B cell (primary cell): ENCODE measurements around the gene AUTS2. TPM values are rescaled to one million over a fixed set of nuclear protein-coding genes. Genes with fewer than 3 reads are reported as not detected.

Experiments
- ATAC-seq: fragments of 200-7000 bp; cut with Tn5 transposase; one replicate; pipeline ENCODE4 v1.10.0; 2021; ENCODE audit warnings: low read depth, mild to moderate bottlenecking, moderate number of reproducible peaks, moderate library complexity
- CTCF ChIA-PET: fragments of 350-600 bp; sonication (Branson Sonifier 250); formaldehyde crosslinking; loops from one replicate; lab custom pipeline; 2021; ENCODE audit warnings: antibody characterized with exemption, inconsistent platforms; lab: Charles Lee
- POLR2A ChIA-PET: fragments of 350-600 bp; sonication (Branson Sonifier 250); formaldehyde crosslinking; loops from one replicate; lab custom pipeline; 2021; ENCODE audit warnings: antibody characterized with exemption; lab: Charles Lee
- DNase-seq: peaks from one replicate; pipeline ENCODE4 v3.0.0; 2013
- H2AFZ ChIP-seq: 2 replicates; pipeline ENCODE4 v1.6.1; 2012; ENCODE audit warnings: mild to moderate bottlenecking, low read depth, low read length; ENCODE audit not compliant: insufficient read depth, poor library complexity, severe bottlenecking
- H3K27ac ChIP-seq, 2 donors: 1 replicate in 1 of 2; 2 replicates in 1 of 2; pipeline ENCODE4 v1.5.1; 2012 to 2013; ENCODE audit warnings: low read length in 2 of 2, mild to moderate bottlenecking in 2 of 2, moderate library complexity in 1 of 2
- H3K27me3 ChIP-seq, 4 experiments: fragments of 200-600 bp in 1 of 4; sonication (generic) in 1 of 4; replicated peaks in 1 of 4; 1 replicate in 2 of 4; 2 replicates in 2 of 4; pipeline versions ENCODE4 v1.6.1 to v1.7.0; 2013 to 2016; ENCODE audit warnings: low read length in 3 of 4, mild to moderate bottlenecking in 2 of 4, mixed read lengths in 1 of 4, moderate library complexity in 1 of 4; ENCODE audit not compliant: insufficient read depth in 4 of 4, control insufficient read depth in 3 of 4; ENCODE audit errors: control extremely low read depth in 1 of 4
- H3K36me3 ChIP-seq, 2 experiments: replicated peaks in 1 of 2; 1 replicate in 1 of 2; 2 replicates in 1 of 2; pipeline versions ENCODE4 v1.6.1 to v1.7.1; 2013; ENCODE audit warnings: low read length in 1 of 2; ENCODE audit not compliant: insufficient read depth in 2 of 2, control insufficient read depth in 1 of 2; ENCODE audit errors: control extremely low read depth in 1 of 2, extremely low read depth in 1 of 2
- H3K4me1 ChIP-seq, 2 donors: fragments of 200-600 bp in 1 of 2; sonication (generic) in 1 of 2; 1 replicate in 1 of 2; 2 replicates in 1 of 2; pipeline versions ENCODE4 v1.5.1 to v1.6.1; 2013 to 2017; ENCODE audit warnings: low read length in 2 of 2; ENCODE audit not compliant: control insufficient read depth in 2 of 2, insufficient read depth in 2 of 2
- H3K4me2 ChIP-seq: replicated peaks from 2 replicates; pipeline ENCODE3; 2012; ENCODE audit warnings: mild to moderate bottlenecking, low read depth, low read length; ENCODE audit not compliant: poor library complexity, severe bottlenecking
- H3K4me3 ChIP-seq, 5 experiments: fragments of 200-600 bp in 1 of 5; sonication (generic) in 1 of 5; 1 replicate in 3 of 5; 2 replicates in 2 of 5; pipeline versions ENCODE4 v1.5.1 to v1.7.0; 2011 to 2016; ENCODE audit warnings: low read length in 4 of 5, mild to moderate bottlenecking in 4 of 5, low read depth in 2 of 5, control low read depth in 1 of 5, moderate library complexity in 1 of 5; ENCODE audit not compliant: insufficient read depth in 1 of 5; ENCODE audit errors: control extremely low read depth in 1 of 5, extremely low read depth in 1 of 5
- H3K79me2 ChIP-seq: fragments of 200-600 bp; sonication (generic); one replicate; pipeline ENCODE4 v1.6.0; 2016; ENCODE audit warnings: low read length; ENCODE audit not compliant: control insufficient read depth, insufficient read depth
- H3K9ac ChIP-seq: fragments of 200-600 bp; sonication (generic); 2 replicates; pipeline ENCODE4 v1.6.1; 2017; ENCODE audit warnings: mild to moderate bottlenecking, low read length, moderate library complexity
- H3K9me3 ChIP-seq, 3 donors: one replicate each; pipeline versions ENCODE4 v1.6.1 to v1.7.1; 2013; ENCODE audit warnings: low read length in 2 of 3; ENCODE audit not compliant: control insufficient read depth in 2 of 3, insufficient read depth in 1 of 3; ENCODE audit errors: control extremely low read depth in 1 of 3
- H4K20me1 ChIP-seq: 2 replicates; pipeline ENCODE4 v1.6.0; 2012; ENCODE audit warnings: mild to moderate bottlenecking, low read length; ENCODE audit not compliant: insufficient read depth, control insufficient read depth, poor library complexity, severe bottlenecking
- H3K27ac Mint-ChIP-seq: one replicate; pipeline ENCODE4 v1.8.0; 2021; ENCODE audit warnings: mixed read lengths
- H3K27me3 Mint-ChIP-seq: one replicate; pipeline ENCODE4 v1.8.0; 2021; ENCODE audit warnings: mixed read lengths
- H3K4me1 Mint-ChIP-seq: one replicate; pipeline ENCODE4 v1.8.0; 2021; ENCODE audit warnings: mixed read lengths
- H3K4me3 Mint-ChIP-seq: one replicate; pipeline ENCODE4 v1.8.0; 2021; ENCODE audit warnings: mixed read lengths
- H3K9me3 Mint-ChIP-seq: one replicate; pipeline ENCODE4 v1.8.0; 2022; ENCODE audit warnings: mixed read lengths; ENCODE audit not compliant: insufficient read depth
- EZH2 ChIP-seq: IDR thresholded peaks from 2 replicates; pipeline ENCODE4 v1.6.1; 2012; ENCODE audit warnings: borderline replicate concordance, low read depth, mild to moderate bottlenecking, moderate library complexity, low read length; ENCODE audit not compliant: insufficient read depth, poor library complexity, severe bottlenecking
- WGBS: methylation state at CpG from one replicate; pipeline ENCODE4 v1.1.5; 2013; ENCODE audit warnings: missing lambda C conversion rate; ENCODE audit not compliant: insufficient coverage; 5-methylcytosine and 5-hydroxymethylcytosine counted together
- intact Hi-C: fragments of 100-400 bp; cut with micrococcal nuclease; formaldehyde crosslinking; loops from one replicate; pipeline ENCODE4 v1.10.0; 2022
- polyA plus RNA-seq: library from polyadenylated mRNA; depleted of rRNA; stranded (reverse); fragments of >200 nt; gene quantifications from 2 replicates; pipeline ENCODE4 v1.2.3, GENCODE V29; 2012
- total RNA-seq, 2 donors: library from RNA; stranded (reverse); fragments of 120-200 nt in 1 of 2; gene quantifications; 1 replicate in 1 of 2; 2 replicates in 1 of 2; pipeline versions ENCODE4 v1.2.3 to v1.2.4, GENCODE V29; 2013 to 2022
- TF ChIP-seq, protein P1 (sequence below): fragments of 200-600 bp; IDR thresholded peaks from one replicate; pipeline ENCODE4 v1.8.0; 2022; ENCODE audit warnings: antibody characterized with exemption, mild to moderate bottlenecking

AUTS2 gene
- total and polyA plus RNA-seq, 2 donors (not counting 1 experiment from before 2014, with no cell fraction given): 22.3 to 35.0 TPM

DNA sequence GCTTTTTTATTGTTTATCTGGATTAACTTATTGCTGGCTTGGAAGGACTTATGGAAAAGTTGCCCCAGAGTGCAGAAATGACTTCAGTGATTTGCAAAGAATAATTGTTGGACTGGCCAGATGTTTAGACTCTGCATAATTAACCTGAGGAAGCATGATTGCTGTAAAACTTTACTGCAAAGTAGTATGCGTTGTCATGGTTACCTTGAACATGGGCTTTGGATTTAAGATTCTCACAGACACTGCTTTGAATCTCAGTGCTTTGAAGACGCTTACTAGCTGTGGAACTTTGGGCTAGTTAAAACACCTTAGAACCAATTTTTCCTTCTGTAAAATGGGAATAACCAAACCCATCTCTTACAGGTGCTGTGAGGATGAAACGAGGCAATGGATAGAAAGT, 1108.4 kb downstream of the AUTS2 start:
- H3K4me3 ChIP-seq: no peak overlapping the region
- Mint-ChIP-seq H3K4me3 (no peak overlapping the region), H3K4me1 (no peaks in the 10 kb centered on the region), H3K27ac (no peak overlapping the region), H3K27me3 (no peaks in the 10 kb centered on the region), H3K9me3 (no peaks in the 10 kb centered on the region)
- no peaks in the 10 kb centered on the region for H4K20me1 ChIP-seq
- 100% methylated on average over 1 of the region's 3 CpGs for WGBS
- H2AFZ ChIP-seq: no peak overlapping the region
- H3K36me3 ChIP-seq: no peaks in the 10 kb centered on the region
- H3K9ac ChIP-seq: no peak overlapping the region
- TF ChIP-seq EZH2: no peak
- no peaks in the 10 kb centered on the region for H3K27me3 ChIP-seq
- POLR2A ChIA-PET: no interaction called here
- peaks cover 0 to 2% (median 0%) of the 10 kb centered on the region in 3 donors for H3K9me3 ChIP-seq
- DNase-seq (no peak), ATAC-seq (no peak)
- H3K4me1 ChIP-seq: no peaks in the 10 kb centered on the region
- intact Hi-C loops: no loop called here
- H3K79me2 ChIP-seq: no peaks in the 10 kb centered on the region
- CTCF ChIA-PET: interaction anchor here (1.1 kb wide), 1 partner anchor 10 kb away, joined by 4 read pairs; no protein-coding TSS in a partner anchor
- no peak overlapping the region for H3K4me2 ChIP-seq
- H3K27ac ChIP-seq: no peak overlapping the region

DNA sequence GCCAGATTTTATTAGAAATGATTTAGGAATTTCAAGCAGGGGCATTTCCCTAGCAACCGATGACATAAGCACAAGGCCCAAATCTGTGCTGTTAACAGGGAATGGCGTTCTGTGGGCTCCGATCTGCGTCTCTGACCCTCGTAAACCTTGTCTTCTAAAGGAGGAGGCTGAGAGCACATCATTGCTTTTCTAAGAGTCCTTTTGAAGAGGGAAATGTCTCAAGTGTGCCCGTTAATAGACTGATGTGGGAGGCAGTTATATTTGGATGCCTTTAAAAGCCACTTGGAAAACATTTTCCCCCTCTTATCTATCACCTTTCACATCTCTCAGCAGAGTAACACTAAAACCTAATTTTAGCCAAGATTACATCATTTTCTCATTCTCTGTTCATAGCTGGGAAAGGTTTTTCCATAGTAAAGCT, 1109.6 kb downstream of the AUTS2 start:
- Histone ChIP-seq H3K27ac (no peak overlapping the region), H3K9me3 (peaks cover 0 to 6% (median 0%) of the 10 kb centered on the region in 3 donors), H4K20me1 (no peaks in the 10 kb centered on the region), H3K9ac (no peak overlapping the region), H3K4me2 (no peak overlapping the region), H3K27me3 (no peaks in the 10 kb centered on the region), H3K4me1 (no peaks in the 10 kb centered on the region), H3K79me2 (no peaks in the 10 kb centered on the region), H2AFZ (no peak overlapping the region), H3K4me3 (no peak overlapping the region), H3K36me3 (no peaks in the 10 kb centered on the region)
- Mint-ChIP-seq H3K4me1 (no peaks in the 10 kb centered on the region), H3K9me3 (no peaks in the 10 kb centered on the region), H3K27ac (no peak overlapping the region), H3K4me3 (no peak overlapping the region), H3K27me3 (no peaks in the 10 kb centered on the region)
- 100% methylated on average over 1 of the region's 6 CpGs for WGBS
- TF ChIP-seq EZH2: no peak
- TF ChIP-seq, protein P1, sequence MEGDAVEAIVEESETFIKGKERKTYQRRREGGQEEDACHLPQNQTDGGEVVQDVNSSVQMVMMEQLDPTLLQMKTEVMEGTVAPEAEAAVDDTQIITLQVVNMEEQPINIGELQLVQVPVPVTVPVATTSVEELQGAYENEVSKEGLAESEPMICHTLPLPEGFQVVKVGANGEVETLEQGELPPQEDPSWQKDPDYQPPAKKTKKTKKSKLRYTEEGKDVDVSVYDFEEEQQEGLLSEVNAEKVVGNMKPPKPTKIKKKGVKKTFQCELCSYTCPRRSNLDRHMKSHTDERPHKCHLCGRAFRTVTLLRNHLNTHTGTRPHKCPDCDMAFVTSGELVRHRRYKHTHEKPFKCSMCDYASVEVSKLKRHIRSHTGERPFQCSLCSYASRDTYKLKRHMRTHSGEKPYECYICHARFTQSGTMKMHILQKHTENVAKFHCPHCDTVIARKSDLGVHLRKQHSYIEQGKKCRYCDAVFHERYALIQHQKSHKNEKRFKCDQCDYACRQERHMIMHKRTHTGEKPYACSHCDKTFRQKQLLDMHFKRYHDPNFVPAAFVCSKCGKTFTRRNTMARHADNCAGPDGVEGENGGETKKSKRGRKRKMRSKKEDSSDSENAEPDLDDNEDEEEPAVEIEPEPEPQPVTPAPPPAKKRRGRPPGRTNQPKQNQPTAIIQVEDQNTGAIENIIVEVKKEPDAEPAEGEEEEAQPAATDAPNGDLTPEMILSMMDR: no peak
- intact Hi-C loops: no loop called here
- POLR2A ChIA-PET: no interaction called here
- CTCF ChIA-PET: interaction anchor here (2.3 kb wide), 1 partner anchor 10 kb away, joined by 9 read pairs; no protein-coding TSS in a partner anchor
- ATAC-seq (no peak), DNase-seq (no peak)
